CD14-positive monocyte (primary cell): ENCODE data around the gene MALSU1. TPM values are rescaled to one million over a fixed set of nuclear protein-coding genes. Genes with fewer than 3 reads are reported as not detected.
"Not testable (repeated sequence)": the region's sequence is repeated elsewhere in the genome, so short reads cannot be mapped to it uniquely, and the experiment has no call there.

Experiments
- DNase-seq, 3 donors: peaks; one replicate each; pipeline ENCODE4 v3.0.0-alpha.2; 2011 to 2022
- H2AFZ ChIP-seq: 2 replicates; pipeline ENCODE4 v1.6.0; 2012; ENCODE audit warnings: mild to moderate bottlenecking, low read depth, low read length, inconsistent platforms; ENCODE audit not compliant: insufficient read depth, poor library complexity, severe bottlenecking
- H3K27ac ChIP-seq, 2 donors: 1 replicate in 1 of 2; 2 replicates in 1 of 2; pipeline ENCODE4 v1.5.1; 2012 to 2013; ENCODE audit warnings: low read length in 2 of 2, control low read depth in 1 of 2, inconsistent platforms in 1 of 2, low read depth in 1 of 2, mild to moderate bottlenecking in 1 of 2
- H3K27me3 ChIP-seq, 2 donors: one replicate each; pipeline versions ENCODE4 v1.6.0 to v1.6.1; 2011 to 2013; ENCODE audit warnings: low read length in 2 of 2; ENCODE audit not compliant: control insufficient read depth in 2 of 2, insufficient read depth in 2 of 2
- H3K36me3 ChIP-seq, 2 donors: replicated peaks in 1 of 2; 1 replicate in 1 of 2; 2 replicates in 1 of 2; pipeline versions ENCODE4 v1.5.1 to v1.6.1; 2012 to 2013; ENCODE audit warnings: low read length in 2 of 2, control low read depth in 1 of 2, inconsistent platforms in 1 of 2, mild to moderate bottlenecking in 1 of 2; ENCODE audit not compliant: insufficient read depth in 2 of 2, control insufficient read depth in 1 of 2
- H3K4me1 ChIP-seq, 2 donors: 1 replicate in 1 of 2; 2 replicates in 1 of 2; pipeline versions ENCODE4 v1.5.1 to v1.6.1; 2012 to 2013; ENCODE audit warnings: low read length in 2 of 2, control low read depth in 1 of 2, inconsistent platforms in 1 of 2, mild to moderate bottlenecking in 1 of 2, moderate library complexity in 1 of 2; ENCODE audit not compliant: insufficient read depth in 2 of 2, control insufficient read depth in 1 of 2
- H3K4me2 ChIP-seq: replicated peaks from 2 replicates; pipeline ENCODE3; 2012; ENCODE audit warnings: low read length, moderate library complexity, mild to moderate bottlenecking; ENCODE audit not compliant: poor library complexity, severe bottlenecking; ENCODE audit errors: extremely low read depth
- H3K4me3 ChIP-seq, 3 experiments: fragments of 200-600 bp in 1 of 3; sonication (generic) in 1 of 3; replicated peaks in 1 of 3; 1 replicate in 2 of 3; 2 replicates in 1 of 3; pipeline ENCODE4 v1.5.1; 2011 to 2013; ENCODE audit warnings: low read length in 3 of 3, mild to moderate bottlenecking in 3 of 3, control low read depth in 2 of 3, low read depth in 2 of 3, inconsistent platforms in 1 of 3, moderate library complexity in 1 of 3
- H3K79me2 ChIP-seq: 2 replicates; pipeline ENCODE4 v1.6.0; 2012; ENCODE audit warnings: mild to moderate bottlenecking, control low read depth, inconsistent platforms, low read length, moderate library complexity; ENCODE audit not compliant: insufficient read depth
- H3K9ac ChIP-seq: 2 replicates; pipeline ENCODE4 v1.6.0; 2017; ENCODE audit warnings: low read length, mild to moderate bottlenecking; ENCODE audit not compliant: insufficient read depth, poor library complexity, severe bottlenecking
- H3K9me3 ChIP-seq, 2 donors: replicated peaks in 1 of 2; 1 replicate in 1 of 2; 2 replicates in 1 of 2; pipeline versions ENCODE4 v1.5.1 to v1.6.1; 2012 to 2013; ENCODE audit warnings: low read length in 2 of 2, control low read depth in 1 of 2; ENCODE audit not compliant: control insufficient read depth in 1 of 2, insufficient read depth in 1 of 2
- H4K20me1 ChIP-seq: 2 replicates; pipeline ENCODE4 v1.6.0; 2012; ENCODE audit warnings: mild to moderate bottlenecking, low read length, control low read depth, moderate library complexity; ENCODE audit not compliant: insufficient read depth
- H3K27ac Mint-ChIP-seq, 7 donors: one replicate each; pipeline ENCODE4 v1.8.0; 2020; ENCODE audit warnings: mild to moderate bottlenecking in 7 of 7, mixed read lengths in 7 of 7, moderate library complexity in 6 of 7, inconsistent platforms in 2 of 7
- H3K27me3 Mint-ChIP-seq, 3 donors: one replicate each; pipeline ENCODE4 v1.8.0; 2021 to 2022; ENCODE audit warnings: low read depth in 3 of 3, mild to moderate bottlenecking in 3 of 3, mixed read lengths in 3 of 3, moderate library complexity in 3 of 3, inconsistent platforms in 1 of 3
- H3K36me3 Mint-ChIP-seq, 2 donors: one replicate each; pipeline ENCODE4 v1.8.0; 2020; ENCODE audit warnings: mixed read lengths in 2 of 2, inconsistent platforms in 1 of 2, mild to moderate bottlenecking in 1 of 2
- H3K4me1 Mint-ChIP-seq: one replicate; pipeline ENCODE4 v1.8.0; 2020; ENCODE audit warnings: mild to moderate bottlenecking, mixed read lengths
- H3K4me3 Mint-ChIP-seq, 2 donors: one replicate each; pipeline ENCODE4 v1.8.0; 2020; ENCODE audit warnings: mild to moderate bottlenecking in 2 of 2, mixed read lengths in 2 of 2, moderate library complexity in 1 of 2
- H3K9me3 Mint-ChIP-seq, 7 donors: one replicate each; pipeline ENCODE4 v1.8.0; 2020 to 2022; ENCODE audit warnings: mixed read lengths in 7 of 7, mild to moderate bottlenecking in 6 of 7, moderate library complexity in 6 of 7, inconsistent platforms in 2 of 7
- WGBS: methylation state at CpG from one replicate; pipeline ENCODE4 v1.1.5; 2013; ENCODE audit warnings: missing lambda C conversion rate; ENCODE audit not compliant: insufficient coverage; 5-methylcytosine and 5-hydroxymethylcytosine counted together
- intact Hi-C, 2 donors: fragments of 100-400 bp; cut with micrococcal nuclease; formaldehyde crosslinking; loops; one replicate each; pipeline versions ENCODE4 v1.15.0 to v1.15.1; 2023
- polyA plus RNA-seq, 3 donors: library from polyadenylated mRNA; depleted of rRNA in 1 of 3; unstranded in 2 of 3; stranded (reverse) in 1 of 3; fragments of 300-500 nt in 2 of 3; fragments of >200 nt in 1 of 3; fragmentation: Illumina TruSeq in 2 of 3; gene quantifications; 1 replicate in 2 of 3; 2 replicates in 1 of 3; pipeline ENCODE4 v1.2.3, GENCODE V29; 2012 to 2021
- TF ChIP-seq, protein P1 (sequence below): fragments of 200-600 bp; IDR thresholded peaks from one replicate; pipeline ENCODE4 v1.8.0; 2022; ENCODE audit warnings: antibody characterized with exemption, mild to moderate bottlenecking

MALSU1 gene
- polyA plus RNA-seq, 3 donors = 16.8 to 41.5 (median 41.4) TPM

DNA sequence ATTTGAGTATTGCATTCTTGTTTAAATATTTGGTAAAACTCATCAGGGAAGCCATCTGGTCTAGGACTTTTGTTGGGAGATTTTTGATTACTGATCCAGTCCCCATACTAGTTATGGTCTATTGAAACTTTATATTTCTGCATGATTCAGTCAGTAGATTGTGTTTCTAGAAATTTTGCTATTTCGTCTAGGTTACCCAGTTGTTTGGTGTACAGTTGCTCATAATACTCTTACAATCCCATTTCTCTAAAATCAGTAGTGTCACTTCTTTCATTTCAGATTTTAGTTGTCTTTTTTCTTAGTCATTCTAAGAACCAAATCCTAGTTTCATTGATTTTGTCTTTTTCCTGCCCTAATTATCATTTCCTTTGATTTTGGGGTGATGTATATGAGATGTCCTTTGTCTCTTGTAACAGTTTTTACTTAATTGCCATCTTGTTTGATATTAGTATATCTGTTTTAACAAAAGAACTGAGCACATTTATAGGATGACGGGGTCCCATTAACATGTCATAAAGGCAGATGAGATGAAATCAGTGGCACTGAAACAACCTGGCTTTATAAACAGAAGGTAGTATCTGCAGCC lies 7.9 kb downstream of the MALSU1 start:
- Histone ChIP-seq H3K9me3 (no peaks in the 10 kb centered on the region), H3K4me1 (no peaks in the 10 kb centered on the region), H3K79me2 (peaks cover 50% of the 10 kb centered on the region), H3K36me3 (peaks cover 40 to 79% of the 10 kb centered on the region in 2 donors), H3K27me3 (no peaks in the 10 kb centered on the region), H2AFZ (no peak overlapping the region), H3K9ac (no peak overlapping the region), H4K20me1 (peaks cover 10% of the 10 kb centered on the region), H3K27ac (no peak overlapping the region), H3K4me2 (no peak overlapping the region), H3K4me3 (no peak overlapping the region)
- H3K36me3 Mint-ChIP-seq = peaks cover 77 to 83% of the 10 kb centered on the region in 2 donors
- no peaks in the 10 kb centered on the region for H3K9me3 Mint-ChIP-seq
- no peak overlapping the region for H3K27ac Mint-ChIP-seq
- intact Hi-C loops = no loop called here
- H3K27me3 Mint-ChIP-seq = no peaks in the 10 kb centered on the region
- no peak overlapping the region for H3K4me3 Mint-ChIP-seq
- no peak for DNase-seq
- TF ChIP-seq, protein P1, sequence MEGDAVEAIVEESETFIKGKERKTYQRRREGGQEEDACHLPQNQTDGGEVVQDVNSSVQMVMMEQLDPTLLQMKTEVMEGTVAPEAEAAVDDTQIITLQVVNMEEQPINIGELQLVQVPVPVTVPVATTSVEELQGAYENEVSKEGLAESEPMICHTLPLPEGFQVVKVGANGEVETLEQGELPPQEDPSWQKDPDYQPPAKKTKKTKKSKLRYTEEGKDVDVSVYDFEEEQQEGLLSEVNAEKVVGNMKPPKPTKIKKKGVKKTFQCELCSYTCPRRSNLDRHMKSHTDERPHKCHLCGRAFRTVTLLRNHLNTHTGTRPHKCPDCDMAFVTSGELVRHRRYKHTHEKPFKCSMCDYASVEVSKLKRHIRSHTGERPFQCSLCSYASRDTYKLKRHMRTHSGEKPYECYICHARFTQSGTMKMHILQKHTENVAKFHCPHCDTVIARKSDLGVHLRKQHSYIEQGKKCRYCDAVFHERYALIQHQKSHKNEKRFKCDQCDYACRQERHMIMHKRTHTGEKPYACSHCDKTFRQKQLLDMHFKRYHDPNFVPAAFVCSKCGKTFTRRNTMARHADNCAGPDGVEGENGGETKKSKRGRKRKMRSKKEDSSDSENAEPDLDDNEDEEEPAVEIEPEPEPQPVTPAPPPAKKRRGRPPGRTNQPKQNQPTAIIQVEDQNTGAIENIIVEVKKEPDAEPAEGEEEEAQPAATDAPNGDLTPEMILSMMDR = no peak
- H3K4me1 Mint-ChIP-seq = peaks cover 11% of the 10 kb centered on the region
- 100% methylated on average over 1 of the region's 2 CpGs for WGBS

DNA sequence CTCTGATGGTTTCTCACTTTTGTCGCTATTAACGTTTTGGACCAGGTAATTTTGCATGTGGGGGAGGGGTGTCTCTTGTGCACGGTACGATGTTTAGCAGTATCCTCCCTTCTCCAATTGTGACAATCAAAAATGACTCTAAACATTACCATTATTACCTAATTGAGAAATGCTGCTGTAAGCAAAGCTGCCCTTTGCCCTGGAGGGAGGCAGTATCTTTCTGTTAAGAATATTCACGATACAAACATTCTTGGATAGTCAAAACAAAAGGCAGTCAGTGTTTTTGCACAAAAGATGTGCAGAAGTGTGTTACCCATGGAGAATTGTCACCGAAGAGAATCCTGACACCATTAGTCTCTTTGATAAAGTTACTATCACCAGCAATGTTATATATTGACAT lies 9.6 kb downstream of the MALSU1 start:
- TF ChIP-seq, protein P1 = no peak
- intact Hi-C loops = no loop called here
- Mint-ChIP-seq H3K9me3 (no peaks in the 10 kb centered on the region), H3K4me3 (no peak overlapping the region), H3K36me3 (peaks cover 67 to 68% of the 10 kb centered on the region in 2 donors), H3K27me3 (no peaks in the 10 kb centered on the region), H3K27ac (no peak overlapping the region), H3K4me1 (peaks cover 6% of the 10 kb centered on the region)
- H3K9me3 ChIP-seq = no peaks in the 10 kb centered on the region
- no CpG with 5 or more reads among the region's 6 CpGs for WGBS
- peaks cover 34% of the 10 kb centered on the region for H3K79me2 ChIP-seq
- H3K9ac ChIP-seq = no peak overlapping the region
- H2AFZ ChIP-seq = no peak overlapping the region
- H3K27ac ChIP-seq = no peak overlapping the region
- H3K4me2 ChIP-seq = no peak overlapping the region
- H3K4me3 ChIP-seq = no peak overlapping the region
- no peaks in the 10 kb centered on the region for H3K27me3 ChIP-seq
- H3K36me3 ChIP-seq = peaks cover 31 to 63% of the 10 kb centered on the region in 2 donors
- H3K4me1 ChIP-seq = no peaks in the 10 kb centered on the region
- peaks cover 10% of the 10 kb centered on the region for H4K20me1 ChIP-seq
- DNase-seq = no peak

DNA sequence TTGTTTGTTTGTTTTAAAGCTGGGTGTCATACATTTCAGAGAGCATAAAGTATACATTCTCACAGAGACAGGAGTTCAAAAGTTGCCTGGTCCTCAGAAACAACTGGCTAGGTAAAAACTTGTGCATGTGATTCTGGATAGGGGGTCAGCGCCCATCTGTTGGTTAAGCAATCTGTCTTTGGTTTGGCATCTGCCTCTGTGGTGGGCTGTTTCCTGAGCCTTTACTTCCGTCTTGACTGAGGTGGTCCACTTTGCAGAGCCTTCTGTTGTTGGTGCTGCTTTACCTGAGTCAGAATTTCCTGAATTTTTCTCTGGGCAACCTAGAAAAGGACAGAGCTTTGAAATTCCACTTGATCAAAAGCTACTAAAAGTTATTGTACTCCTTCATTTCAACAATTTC lies 13.0 kb downstream of the MALSU1 start:
- H3K27me3 ChIP-seq, H3K4me1 Mint-ChIP-seq, H3K9me3 ChIP-seq, H3K4me3 Mint-ChIP-seq, H3K27ac ChIP-seq, H3K4me3 ChIP-seq, DNase-seq, H3K79me2 ChIP-seq, intact Hi-C loops, H3K4me2 ChIP-seq, H3K4me1 ChIP-seq, H3K27me3 Mint-ChIP-seq, H3K9me3 Mint-ChIP-seq, H3K27ac Mint-ChIP-seq, H2AFZ ChIP-seq, H4K20me1 ChIP-seq, H3K9ac ChIP-seq: not testable (repeated sequence)
- 7% methylated on average over 2 of the region's 2 CpGs for WGBS
- H3K36me3 Mint-ChIP-seq = peaks cover 43 to 44% of the 10 kb centered on the region in 2 donors
- peaks cover 24 to 42% of the 10 kb centered on the region in 2 donors for H3K36me3 ChIP-seq
